ENCODE measurements around the gene ARID3A.
A peak's percentile ranks its signal among the peaks of the same experiment; 100 is the strongest.

ARID3A gene

DNA sequence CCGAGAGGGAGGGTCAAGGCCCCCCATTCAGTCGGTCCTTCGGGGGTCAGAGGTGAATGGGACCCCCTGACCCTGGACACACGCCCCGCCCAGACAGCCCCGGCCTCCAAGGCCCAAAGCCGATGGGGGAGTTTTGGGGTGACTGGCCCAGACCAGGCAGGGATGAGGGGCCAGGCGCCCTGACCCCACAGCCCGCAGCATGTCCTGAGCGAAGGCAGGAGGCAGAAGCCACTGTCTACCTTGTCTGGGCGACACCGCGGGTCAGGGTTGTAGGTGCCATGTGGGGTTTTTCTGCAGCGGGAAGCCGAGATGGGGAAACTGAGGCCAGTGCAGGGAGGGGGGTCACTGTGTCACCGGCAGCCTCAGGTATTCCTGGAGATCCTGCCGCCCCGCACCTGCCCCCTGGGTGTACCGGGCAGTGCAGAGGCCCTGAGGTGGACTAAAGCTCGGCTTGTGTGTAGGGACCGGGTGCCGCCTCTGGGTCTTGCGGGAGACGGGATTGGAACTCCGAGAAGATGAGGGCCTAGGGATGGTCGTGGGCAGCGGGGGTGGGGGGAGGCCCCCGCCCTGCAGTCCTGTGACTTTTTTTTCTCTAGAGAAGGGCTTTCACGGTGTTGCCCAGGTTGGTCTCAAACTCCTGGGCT lies 8.5 kb downstream of the ARID3A start:
- peak overlapping the region in 2 of 10 experiments; percentile 45 to 53; a peak in 3 of 20 replicates for H3K4me3 ChIP-seq
- peaks cover 0 to 10% (median 6%) of the 10 kb centered on the region in 11 experiments; a peak in 12 of 22 replicates for H3K9me3 ChIP-seq (replicated peaks in 1 of 11)
- TF ChIP-seq Cebpa-rat (IDR thresholded peaks at IDR 0.05) = no peak

GRCh38 chr19:934865-935479 lies 9.1 kb downstream of the ARID3A start:
- Histone ChIP-seq H3K9ac (peak overlapping the region in 10 of 11 experiments; percentile 25 to 68 (median 44); a peak in 15 of 22 replicates), H3K27ac (peak overlapping the region in 9 of 11 experiments; percentile 7 to 68 (median 46); a peak in 12 of 22 replicates), H3K4me3 (peak overlapping the region in 2 of 10 experiments; percentile 15 to 53; a peak in 2 of 20 replicates), H3K9me3 (replicated peaks in 1 of 11) (peaks cover 0 to 10% (median 6%) of the 10 kb centered on the region in 11 experiments; a peak in 12 of 22 replicates), H4K20me1 (peaks cover 86 to 99% (median 93%) of the 10 kb centered on the region in 11 experiments), H3K27me3 (no peaks in the 10 kb centered on the region), H3K36me3 (peaks cover 34 to 98% (median 65%) of the 10 kb centered on the region in 11 experiments), H3K4me2 (peak overlapping the region; percentile 80 to 99 (median 94)), H3K4me1 (peaks cover 57 to 97% (median 73%) of the 10 kb centered on the region in 10 experiments)
- TF ChIP-seq Cebpa-rat (IDR thresholded peaks at IDR 0.05) = no peak

More for the DNA sequence above, 8.5 kb downstream of the ARID3A start:
- Histone ChIP-seq H3K27ac (peak overlapping the region in 9 of 11 experiments; percentile 7 to 68 (median 46); a peak in 9 of 22 replicates), H4K20me1 (peaks cover 80 to 99% (median 91%) of the 10 kb centered on the region in 11 experiments), H3K36me3 (peaks cover 40 to 98% (median 65%) of the 10 kb centered on the region in 11 experiments), H3K27me3 (no peaks in the 10 kb centered on the region), H3K4me1 (peaks cover 50 to 96% (median 68%) of the 10 kb centered on the region in 10 experiments), H3K4me2 (peak overlapping the region; percentile 80 to 99 (median 94)), H3K9ac (peak overlapping the region in 10 of 11 experiments; percentile 25 to 68 (median 48); a peak in 17 of 22 replicates)

- peaks cover 68 to 100% (median 85%) of the 10 kb centered on the region in 10 experiments for H3K4me1 ChIP-seq
Measured at GRCh38 chr19:936175-936546, 10.3 kb downstream of the ARID3A start.

GRCh38 chr19:937259-937694 lies 11.4 kb downstream of the ARID3A start:
- H3K4me1 ChIP-seq = peaks cover 73 to 100% (median 88%) of the 10 kb centered on the region in 10 experiments

More at GRCh38 chr19:936175-936546, 10.3 kb downstream of the ARID3A start:
- H3K36me3 ChIP-seq = peaks cover 32 to 88% (median 56%) of the 10 kb centered on the region in 11 experiments
- no peaks in the 10 kb centered on the region for H3K27me3 ChIP-seq
- H4K20me1 ChIP-seq = peaks cover 94 to 100% (median 97%) of the 10 kb centered on the region in 11 experiments
- H3K27ac ChIP-seq = no peak overlapping the region
- peaks cover 0 to 10% (median 6%) of the 10 kb centered on the region in 11 experiments; a peak in 12 of 22 replicates for H3K9me3 ChIP-seq (replicated peaks in 1 of 11)
- H3K9ac ChIP-seq = no peak overlapping the region
- TF ChIP-seq Cebpa-rat (IDR thresholded peaks at IDR 0.05) = no peak
- no peak overlapping the region for H3K4me3 ChIP-seq
- peak overlapping the region in 3 of 11 experiments; percentile 22 to 96 (median 94); a peak in 5 of 22 replicates for H3K4me2 ChIP-seq

DNA sequence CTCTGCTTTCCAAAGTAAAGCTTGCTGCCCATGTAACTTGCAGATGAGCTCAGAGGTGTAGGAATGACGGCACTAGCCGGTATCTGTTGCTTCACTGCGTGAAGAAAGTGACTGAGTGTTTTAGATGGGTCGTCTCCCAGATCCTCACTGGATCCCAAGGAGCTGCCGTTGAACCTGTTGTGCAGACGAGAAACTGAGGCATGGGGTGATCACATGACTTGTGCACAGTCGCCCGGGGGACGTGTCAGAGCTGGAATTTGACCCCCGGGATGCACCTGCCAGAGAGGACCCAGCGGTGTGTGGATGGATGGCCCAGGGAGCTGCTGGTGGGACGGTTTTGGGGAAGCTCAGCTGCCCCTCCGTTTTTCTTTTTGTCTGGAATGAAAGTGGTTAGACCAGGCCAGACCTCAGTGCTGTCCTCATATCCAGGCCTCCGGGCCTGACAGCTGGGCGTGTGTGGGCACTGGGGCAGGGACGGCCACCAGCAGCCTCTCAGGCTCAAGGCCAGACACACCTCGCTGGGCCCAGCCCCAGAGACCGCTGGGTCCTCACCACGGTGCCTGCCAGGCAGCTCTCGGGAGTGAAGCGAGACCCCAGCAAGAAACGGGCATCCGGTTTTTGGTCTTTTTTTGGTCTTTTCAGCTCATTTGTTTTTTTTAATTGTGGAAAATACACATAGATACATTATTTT lies 12.5 kb downstream of the ARID3A start:
- TF ChIP-seq Cebpa-rat (IDR thresholded peaks at IDR 0.05) = no peak
- H3K36me3 ChIP-seq = peaks cover 34 to 85% (median 61%) of the 10 kb centered on the region in 11 experiments
- peak overlapping the region in 6 of 11 experiments; percentile 5 to 55 (median 29); a peak in 4 of 22 replicates for H3K27ac ChIP-seq
- peaks cover 95 to 100% (median 99%) of the 10 kb centered on the region in 11 experiments for H4K20me1 ChIP-seq
- no peaks in the 10 kb centered on the region for H3K27me3 ChIP-seq
- H3K4me3 ChIP-seq = 0 out of 20 replicates have a peak overlapping the region, but pooled peaks of 1 of the 10 experiments have one; percentile 19
- peaks cover 0 to 10% (median 6%) of the 10 kb centered on the region in 11 experiments; a peak in 12 of 22 replicates for H3K9me3 ChIP-seq (replicated peaks in 1 of 11)
- H3K4me1 ChIP-seq = peaks cover 67 to 100% (median 82%) of the 10 kb centered on the region in 10 experiments
- peak overlapping the region in 10 of 11 experiments; percentile 17 to 52 (median 44); a peak in 10 of 22 replicates for H3K9ac ChIP-seq
- peak overlapping the region; percentile 58 to 97 (median 92) for H3K4me2 ChIP-seq

More at GRCh38 chr19:937259-937694, 11.4 kb downstream of the ARID3A start:
- H3K27ac ChIP-seq = peak overlapping the region in 1 of 11 experiments; percentile 5; a peak in 1 of 22 replicates
- H3K27me3 ChIP-seq = no peaks in the 10 kb centered on the region
- no peak for TF ChIP-seq Cebpa-rat (IDR thresholded peaks at IDR 0.05)
- H3K9ac ChIP-seq = no peak overlapping the region
- no peak overlapping the region for H3K4me3 ChIP-seq
- H3K9me3 ChIP-seq (replicated peaks in 1 of 11) = peaks cover 0 to 10% (median 6%) of the 10 kb centered on the region in 11 experiments; a peak in 12 of 22 replicates
- peak overlapping the region in 7 of 11 experiments; percentile 18 to 96 (median 40); a peak in 12 of 22 replicates for H3K4me2 ChIP-seq
- peaks cover 95 to 100% (median 99%) of the 10 kb centered on the region in 11 experiments for H4K20me1 ChIP-seq
- H3K36me3 ChIP-seq = peaks cover 26 to 84% (median 53%) of the 10 kb centered on the region in 11 experiments

- no peaks in the 10 kb centered on the region for H3K27me3 ChIP-seq
- TF ChIP-seq Cebpa-rat (IDR thresholded peaks at IDR 0.05) = no peak
- peaks cover 56 to 100% (median 73%) of the 10 kb centered on the region in 10 experiments for H3K4me1 ChIP-seq
- peak overlapping the region; percentile 82 to 97 (median 92) for H3K4me2 ChIP-seq
- H3K27ac ChIP-seq = no peak overlapping the region; a peak in 2 of 22 replicates
- peak overlapping the region in 4 of 11 experiments; percentile 45 to 74 (median 69); a peak in 4 of 22 replicates for H3K9ac ChIP-seq
- H3K4me3 ChIP-seq = no peak overlapping the region
- peaks cover 94 to 100% (median 99%) of the 10 kb centered on the region in 11 experiments for H4K20me1 ChIP-seq
- peaks cover 0 to 10% (median 6%) of the 10 kb centered on the region in 11 experiments; a peak in 12 of 22 replicates for H3K9me3 ChIP-seq (replicated peaks in 1 of 11)
- peaks cover 41 to 86% (median 66%) of the 10 kb centered on the region in 11 experiments for H3K36me3 ChIP-seq
Measured at GRCh38 chr19:939439-939838, 13.6 kb downstream of the ARID3A start.

GRCh38 chr19:939922-940321 lies 14.1 kb downstream of the ARID3A start:
- Histone ChIP-seq H4K20me1 (peaks cover 94 to 100% (median 99%) of the 10 kb centered on the region in 11 experiments), H3K27ac (peak overlapping the region in 10 of 11 experiments; percentile 34 to 77 (median 69); a peak in 14 of 22 replicates), H3K4me1 (peaks cover 52 to 100% (median 70%) of the 10 kb centered on the region in 10 experiments), H3K9me3 (replicated peaks in 1 of 11) (peaks cover 0 to 10% (median 6%) of the 10 kb centered on the region in 11 experiments; a peak in 12 of 22 replicates), H3K36me3 (peaks cover 41 to 86% (median 68%) of the 10 kb centered on the region in 11 experiments), H3K27me3 (no peaks in the 10 kb centered on the region), H3K4me2 (peak overlapping the region; percentile 82 to 97 (median 92)), H3K4me3 (peak overlapping the region in 5 of 10 experiments; percentile 41 to 61 (median 51); a peak in 6 of 20 replicates), H3K9ac (peak overlapping the region; percentile 45 to 74 (median 71); a peak in 17 of 22 replicates)
- TF ChIP-seq Cebpa-rat (IDR thresholded peaks at IDR 0.05) = no peak
